Left lung (tissue), 10 donors: ENCODE data around the gene CBFA2T2. TPM values are rescaled to one million over a fixed set of nuclear protein-coding genes. Genes with fewer than 3 reads are reported as not detected.

ENCODE experiments used
- ATAC-seq: fragments of 200-7000 bp; cut with Tn5 transposase; one replicate; pipeline ENCODE4 v1.9.1; 2020; ENCODE audit warnings: moderate library complexity
- DNase-seq, 4 donors: peaks; one replicate each; pipeline ENCODE4 v3.0.0-alpha.2; 2013 to 2020
- H3K27ac ChIP-seq, 2 donors: fragments of 200-600 bp; sonication (generic) in 1 of 2; one replicate each; pipeline versions ENCODE4 v1.5.0 to v1.8.0; 2020 to 2021
- H3K27me3 ChIP-seq, 2 donors: fragments of 200-600 bp; sonication (generic) in 1 of 2; one replicate each; pipeline versions ENCODE4 v1.5.0 to v1.8.0; 2020 to 2021
- H3K36me3 ChIP-seq, 2 donors: fragments of 200-600 bp; sonication (generic) in 1 of 2; one replicate each; pipeline versions ENCODE4 v1.5.0 to v1.8.0; 2020 to 2021
- H3K4me1 ChIP-seq, 2 donors: fragments of 200-600 bp; one replicate each; pipeline ENCODE4 v1.8.0; 2021
- H3K4me3 ChIP-seq, 2 donors: fragments of 200-600 bp; sonication (generic) in 1 of 2; one replicate each; pipeline versions ENCODE4 v1.5.0 to v1.8.0; 2020 to 2021; ENCODE audit warnings: mild to moderate bottlenecking in 1 of 2
- H3K9me3 ChIP-seq, 2 donors: fragments of 200-600 bp; sonication (generic) in 1 of 2; one replicate each; pipeline versions ENCODE4 v1.5.0 to v1.8.0; 2020 to 2021
- intact Hi-C, 2 donors: fragments of 100-400 bp; cut with DNase I; formaldehyde crosslinking; loops; one replicate each; pipeline versions ENCODE4 v1.11.2 to v1.14.2; 2022
- polyA plus RNA-seq, 6 donors: library from polyadenylated mRNA; unstranded; fragments of 120-200 nt; gene quantifications; one replicate each; pipeline ENCODE4 v1.2.1, GENCODE V29; 2013; ENCODE audit not compliant: insufficient read length in 6 of 6
- total RNA-seq, 2 donors: library from RNA; stranded (reverse); fragmentation: NEBNext Ultra II Directional; extraction: Animal tissue kit (Norgen Biotek cat#: 25700); gene quantifications; one replicate each; pipeline ENCODE4 v1.2.1, GENCODE V29; 2021
- TF ChIP-seq, protein P1 (sequence below), 2 donors: fragments of 200-600 bp; sonication (generic) in 1 of 2; IDR thresholded peaks; one replicate each; pipeline versions ENCODE4 v1.5.0 to v1.8.0; 2021; ENCODE audit warnings: antibody characterized with exemption in 2 of 2
- donor health status: DM: no; HTN: yes; CAD: no.
- donor health status: DM: no; HTN: no; CAD: no.

CBFA2T2 gene
- total and polyA plus RNA-seq, 8 donors: 11.9 to 54.4 (median 43.8) TPM

DNA sequence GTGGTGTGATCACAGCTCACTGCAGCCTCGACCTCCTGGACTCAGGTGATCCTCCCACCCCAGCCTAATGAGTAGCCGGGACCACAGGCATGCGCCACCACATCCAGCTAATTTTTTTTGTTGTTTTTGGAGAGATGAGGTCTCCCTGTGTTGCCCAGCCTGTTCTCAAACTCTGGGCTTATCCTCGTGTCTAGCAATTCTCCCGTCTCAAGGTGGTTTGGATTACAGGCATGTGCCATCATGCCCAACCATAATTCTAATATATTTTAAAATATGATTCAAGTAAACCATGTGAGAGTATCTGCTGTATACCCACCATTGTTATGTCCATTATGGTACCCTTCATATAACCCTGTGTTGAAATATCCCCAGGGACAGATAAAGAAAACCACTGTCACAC lies 112.0 kb downstream of the CBFA2T2 start:
- H3K36me3 ChIP-seq: no peaks in the 10 kb centered on the region
- ATAC-seq: no peak
- H3K27me3 ChIP-seq: no peaks in the 10 kb centered on the region
- no peaks in the 10 kb centered on the region for H3K4me1 ChIP-seq
- intact Hi-C loops: no loop called here
- no peaks in the 10 kb centered on the region for H3K9me3 ChIP-seq
- no peak overlapping the region for H3K27ac ChIP-seq
- DNase-seq: no peak
- H3K4me3 ChIP-seq: no peak overlapping the region
- TF ChIP-seq, protein P1, sequence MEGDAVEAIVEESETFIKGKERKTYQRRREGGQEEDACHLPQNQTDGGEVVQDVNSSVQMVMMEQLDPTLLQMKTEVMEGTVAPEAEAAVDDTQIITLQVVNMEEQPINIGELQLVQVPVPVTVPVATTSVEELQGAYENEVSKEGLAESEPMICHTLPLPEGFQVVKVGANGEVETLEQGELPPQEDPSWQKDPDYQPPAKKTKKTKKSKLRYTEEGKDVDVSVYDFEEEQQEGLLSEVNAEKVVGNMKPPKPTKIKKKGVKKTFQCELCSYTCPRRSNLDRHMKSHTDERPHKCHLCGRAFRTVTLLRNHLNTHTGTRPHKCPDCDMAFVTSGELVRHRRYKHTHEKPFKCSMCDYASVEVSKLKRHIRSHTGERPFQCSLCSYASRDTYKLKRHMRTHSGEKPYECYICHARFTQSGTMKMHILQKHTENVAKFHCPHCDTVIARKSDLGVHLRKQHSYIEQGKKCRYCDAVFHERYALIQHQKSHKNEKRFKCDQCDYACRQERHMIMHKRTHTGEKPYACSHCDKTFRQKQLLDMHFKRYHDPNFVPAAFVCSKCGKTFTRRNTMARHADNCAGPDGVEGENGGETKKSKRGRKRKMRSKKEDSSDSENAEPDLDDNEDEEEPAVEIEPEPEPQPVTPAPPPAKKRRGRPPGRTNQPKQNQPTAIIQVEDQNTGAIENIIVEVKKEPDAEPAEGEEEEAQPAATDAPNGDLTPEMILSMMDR (IDR thresholded peaks at IDR 0.05): no peak

DNA sequence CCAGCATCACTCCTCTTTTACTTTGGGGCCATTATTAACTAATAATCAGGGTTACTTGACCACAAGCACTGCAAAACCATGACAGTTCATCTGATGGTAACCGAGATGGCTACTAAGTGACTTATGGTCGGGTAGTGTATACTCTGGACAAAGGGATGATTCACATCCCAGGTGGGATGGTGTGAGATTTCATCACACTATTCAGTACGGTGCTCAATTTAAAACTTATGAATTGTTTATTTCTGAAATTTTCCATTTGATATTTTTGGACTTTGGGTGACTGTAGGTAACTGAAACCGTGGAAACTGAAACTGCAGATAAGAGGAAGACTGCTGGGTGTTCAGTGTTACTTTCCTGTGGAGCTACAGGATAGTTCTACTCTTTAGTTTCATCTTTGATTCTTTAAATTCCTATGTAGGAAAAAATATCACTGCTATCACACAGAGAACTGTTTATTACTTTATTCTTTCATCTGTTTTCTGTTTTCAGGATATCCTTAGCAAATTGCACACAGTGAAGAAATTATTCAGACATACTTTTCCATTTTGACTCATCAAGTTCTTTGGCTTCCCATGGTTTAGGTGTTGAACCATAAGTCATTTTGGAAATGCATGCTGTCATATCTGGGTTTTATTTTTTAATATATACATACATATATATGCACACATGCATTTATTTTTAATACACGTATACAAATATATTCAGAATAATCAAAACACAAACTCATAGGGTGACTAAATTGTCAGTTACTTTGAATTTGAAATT lies 113.1 kb downstream of the CBFA2T2 start:
- H3K36me3 ChIP-seq: peaks cover 0 to 7% of the 10 kb centered on the region in 2 donors
- TF ChIP-seq, protein P1 (IDR thresholded peaks at IDR 0.05): no peak
- intact Hi-C loops: no loop called here
- H3K9me3 ChIP-seq: no peaks in the 10 kb centered on the region
- no peaks in the 10 kb centered on the region for H3K27me3 ChIP-seq
- H3K4me1 ChIP-seq: no peaks in the 10 kb centered on the region
- no peak overlapping the region for H3K4me3 ChIP-seq
- DNase-seq (no peak), ATAC-seq (no peak)
- H3K27ac ChIP-seq: no peak overlapping the region

DNA sequence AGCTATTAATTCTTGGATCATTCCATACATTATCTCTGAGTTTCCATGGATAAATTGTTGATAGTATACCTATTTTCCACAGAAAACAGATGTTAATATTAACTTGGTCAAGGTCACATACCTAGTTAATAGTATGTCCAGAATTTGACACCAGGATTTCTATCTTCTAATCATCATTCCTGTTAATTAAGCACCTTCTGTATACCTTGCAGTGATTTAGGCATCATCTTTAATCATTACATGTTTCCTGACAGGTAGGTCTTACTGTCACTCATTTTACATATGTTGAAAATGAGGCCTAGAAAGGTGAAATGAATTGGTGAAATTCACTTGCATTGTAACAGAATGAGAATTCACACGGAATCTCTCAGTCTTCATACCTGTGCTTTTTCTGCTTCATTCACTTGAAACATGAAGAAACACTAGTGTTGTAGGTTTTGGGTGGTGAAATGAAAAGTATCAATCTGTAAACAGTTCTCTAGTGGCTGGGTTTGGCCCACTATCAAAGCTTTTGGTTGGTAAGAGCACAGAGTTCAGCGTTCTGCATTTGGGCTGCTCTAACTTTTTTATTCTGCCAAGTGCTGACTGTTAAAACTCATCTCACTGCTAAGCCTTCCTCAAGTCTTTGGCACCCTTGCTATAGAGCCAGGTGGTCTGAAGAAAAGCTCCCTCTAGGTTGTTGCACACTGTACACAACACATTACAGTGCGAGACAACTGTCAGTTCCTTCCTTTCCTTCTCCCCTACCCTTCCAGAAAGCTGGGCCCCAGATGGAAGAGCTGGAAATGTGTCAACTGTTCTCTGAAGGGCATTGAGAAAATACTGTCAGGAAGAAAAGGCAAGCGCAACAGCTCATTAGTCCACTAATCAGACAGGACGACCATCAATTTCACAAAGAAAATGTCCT lies 114.4 kb downstream of the CBFA2T2 start:
- TF ChIP-seq, protein P1 (IDR thresholded peaks at IDR 0.05): no peak
- Histone ChIP-seq H3K4me1 (no peaks in the 10 kb centered on the region), H3K9me3 (no peaks in the 10 kb centered on the region), H3K27ac (no peak overlapping the region), H3K27me3 (no peaks in the 10 kb centered on the region), H3K36me3 (peaks cover 0 to 12% of the 10 kb centered on the region in 2 donors), H3K4me3 (no peak overlapping the region)
- intact Hi-C loops: no loop called here
- DNase-seq (peak in 1 of 4 donors; percentile 19), ATAC-seq (peak; percentile 22)

DNA sequence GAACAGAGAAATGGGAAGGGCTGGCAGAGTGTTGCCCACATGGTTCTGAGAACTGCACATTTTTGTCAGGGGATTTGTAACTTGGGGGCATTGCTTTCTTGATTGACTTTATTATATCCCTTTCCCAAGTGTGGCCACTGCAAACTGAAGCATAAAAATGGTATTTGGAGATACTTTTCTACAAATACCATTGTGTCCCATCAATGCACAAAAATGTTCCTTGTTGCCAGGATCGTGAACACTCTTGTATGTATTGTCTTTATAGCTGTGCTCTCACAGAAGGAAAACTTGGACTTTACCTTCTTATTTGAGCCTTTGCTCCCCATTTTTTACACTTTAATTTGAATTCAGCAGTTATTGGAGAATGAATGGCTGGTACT lies 115.1 kb downstream of the CBFA2T2 start:
- H3K9me3 ChIP-seq: no peaks in the 10 kb centered on the region
- DNase-seq (no peak), ATAC-seq (no peak)
- no peak overlapping the region for H3K27ac ChIP-seq
- no peaks in the 10 kb centered on the region for H3K4me1 ChIP-seq
- peaks cover 0 to 12% of the 10 kb centered on the region in 2 donors for H3K36me3 ChIP-seq
- intact Hi-C loops: no loop called here
- TF ChIP-seq, protein P1 (IDR thresholded peaks at IDR 0.05): no peak
- no peak overlapping the region for H3K4me3 ChIP-seq
- H3K27me3 ChIP-seq: no peaks in the 10 kb centered on the region
